Fibroblast of skin of right biceps (primary cell): Measurements from ENCODE around the gene TAF5.
"Not testable (repeated sequence)": the region's sequence is repeated elsewhere in the genome, so short reads cannot be mapped to it uniquely, and the experiment has no call there.

Experiments used
- DNase-seq: peaks from one replicate; pipeline ENCODE4 v3.0.0-alpha.2; 2013

Gene TAF5

GRCh38 chr10:103415581-103415980, 47.8 kb downstream of the TAF5 start:
- DNase-seq: no peak

DNA sequence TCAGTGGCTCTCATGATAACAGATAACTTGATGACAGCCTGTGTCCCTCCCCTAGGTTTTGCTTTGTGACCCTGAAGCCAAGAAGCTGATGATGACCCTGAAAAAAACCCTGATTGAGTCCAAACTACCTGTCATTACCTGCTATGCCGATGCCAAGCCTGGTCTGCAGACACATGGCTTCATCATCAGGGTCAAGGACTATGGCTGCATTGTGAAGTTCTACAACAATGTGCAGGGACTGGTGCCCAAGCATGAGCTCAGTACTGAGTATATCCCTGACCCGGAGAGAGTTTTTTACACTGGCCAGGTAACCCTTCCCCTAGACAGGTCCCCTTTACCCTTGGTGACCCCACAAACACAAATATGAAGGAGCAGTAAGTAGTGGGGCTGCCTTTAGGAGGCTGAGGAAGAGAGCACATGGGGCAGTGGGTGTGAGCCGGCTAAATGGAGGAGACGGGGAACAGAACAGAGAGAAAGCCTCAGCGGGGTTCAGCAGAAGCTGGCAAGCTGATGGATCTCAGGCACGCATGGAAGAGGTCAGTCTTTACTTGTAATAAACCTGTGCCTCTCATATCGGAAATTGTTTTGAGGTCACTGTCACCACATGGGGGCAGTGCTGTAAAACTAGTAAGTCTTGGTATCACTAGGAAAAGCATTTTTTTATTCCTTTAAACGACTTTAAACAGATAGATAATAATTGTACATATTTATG, 48.8 kb downstream of the TAF5 start:
- peak; percentile 52 for DNase-seq

GRCh38 chr10:103417148-103417469, 49.3 kb downstream of the TAF5 start:
- not testable (repeated sequence) for DNase-seq

DNA sequence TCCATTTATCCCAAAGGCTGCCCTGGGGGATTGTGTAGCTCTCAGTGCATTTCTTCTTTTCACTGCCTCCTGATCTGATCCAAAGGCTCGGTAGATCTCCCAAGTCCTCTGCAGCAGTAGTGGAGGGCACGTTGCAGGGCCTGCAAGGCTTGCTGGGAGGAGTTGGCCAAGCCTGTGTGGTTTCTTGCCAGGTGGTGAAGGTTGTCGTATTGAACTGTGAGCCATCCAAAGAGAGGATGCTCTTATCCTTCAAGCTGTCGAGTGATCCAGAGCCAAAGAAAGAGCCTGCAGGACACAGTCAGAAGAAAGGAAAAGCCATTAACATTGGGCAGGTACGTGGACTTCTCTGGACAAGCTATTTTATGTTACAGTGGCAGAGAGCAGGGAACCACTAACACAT, 49.8 kb downstream of the TAF5 start:
- no peak for DNase-seq

DNA sequence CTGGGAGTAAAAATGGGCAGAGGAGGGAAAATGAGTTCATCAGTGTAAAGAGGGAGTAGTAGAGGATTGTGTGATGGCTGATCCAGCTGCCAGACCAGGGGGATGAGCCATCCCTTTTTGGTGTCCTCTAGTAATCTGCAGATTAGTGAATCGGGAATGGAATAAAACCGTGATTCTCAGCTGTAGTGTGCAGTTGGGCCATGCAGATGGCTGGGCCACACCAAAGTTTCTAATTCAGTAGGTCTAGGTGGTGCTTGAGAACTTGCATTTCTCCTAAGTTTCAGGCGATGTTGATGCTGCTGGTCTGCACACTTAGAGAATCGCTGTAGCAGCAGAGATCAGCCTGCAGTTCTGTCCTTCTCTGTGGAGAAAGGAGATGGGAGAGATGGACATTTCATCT, 51.3 kb downstream of the TAF5 start:
- DNase-seq: no peak

DNA sequence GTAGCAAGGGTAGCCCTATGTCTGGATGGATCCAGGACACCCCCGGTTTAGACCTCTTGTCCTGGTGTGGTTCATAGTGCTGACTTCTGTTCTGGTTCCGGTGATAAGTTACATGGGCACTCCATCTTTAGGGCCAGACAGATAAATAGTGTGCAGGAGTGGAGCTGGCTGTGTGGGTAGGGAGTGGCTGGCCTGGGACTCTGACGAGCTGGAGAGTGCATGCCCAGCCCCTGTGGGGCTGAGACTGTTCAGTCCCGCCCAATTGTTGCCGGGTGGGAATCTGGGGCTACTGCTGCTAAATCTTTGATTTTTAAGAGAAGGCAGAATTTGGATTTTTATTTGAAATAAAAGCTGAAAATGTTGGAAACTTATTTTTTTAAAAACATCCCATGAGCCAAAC, 56.0 kb downstream of the TAF5 start:
- DNase-seq: no peak

- no peak for DNase-seq
These were observed 60.1 kb downstream of the TAF5 start for GRCh38 chr10:103427866-103428265.

DNA sequence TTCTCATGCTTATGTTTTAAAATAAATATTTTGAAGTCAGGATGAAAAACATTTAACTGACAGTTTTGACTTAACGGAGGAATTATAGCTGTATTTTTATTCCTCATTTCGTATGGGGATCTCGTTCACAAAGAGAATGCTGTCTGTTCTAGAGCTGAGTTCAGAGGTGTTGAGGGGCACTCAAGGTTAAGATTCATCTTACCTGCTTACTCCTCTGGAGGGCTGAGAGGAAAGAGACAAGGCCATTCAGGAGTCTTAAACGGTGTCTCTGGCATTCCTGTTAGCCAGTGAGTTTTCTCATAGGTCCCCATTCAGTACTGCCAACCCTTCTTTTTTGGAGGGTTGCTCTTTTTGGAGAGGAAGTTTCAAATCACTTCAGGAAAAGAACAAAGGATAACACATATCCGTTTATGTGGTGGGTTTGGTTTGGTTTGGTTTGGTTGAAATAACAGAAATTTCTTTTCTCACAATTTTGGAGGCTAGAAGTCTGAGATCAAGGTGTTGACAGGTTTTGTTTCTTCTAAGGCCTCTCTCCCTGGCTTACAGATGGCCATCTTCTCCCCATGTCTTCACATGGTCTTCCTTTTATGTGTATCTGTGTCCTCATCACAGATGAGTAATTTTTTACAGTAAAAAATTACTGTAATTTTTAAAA, 61.3 kb downstream of the TAF5 start:
- DNase-seq: no peak

- DNase-seq: no peak
These were observed 61.9 kb downstream of the TAF5 start for GRCh38 chr10:103429647-103430046.

GRCh38 chr10:103431902-103432301, 64.1 kb downstream of the TAF5 start:
- no peak for DNase-seq

DNA sequence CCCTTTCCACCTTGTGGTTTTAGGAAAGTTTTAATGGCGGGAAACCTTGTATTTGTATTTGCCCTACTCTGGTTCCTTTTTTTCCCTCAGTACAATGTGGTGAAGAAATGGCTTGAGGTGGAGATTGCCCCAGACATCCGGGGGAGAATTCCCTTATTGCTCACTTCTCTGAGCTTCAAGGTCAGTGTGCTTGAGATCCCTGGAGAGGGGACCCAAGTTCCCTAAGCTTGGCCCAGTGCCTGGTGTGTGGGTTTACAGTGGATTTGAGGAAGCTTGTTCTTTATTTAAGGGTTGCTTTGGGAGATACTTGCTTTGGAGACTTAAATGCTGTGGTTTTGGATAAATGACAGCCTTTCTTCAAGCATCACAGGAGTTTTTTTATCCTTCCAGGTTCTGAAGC, 66.1 kb downstream of the TAF5 start:
- peak; percentile 27 for DNase-seq
